PFSK-1 (cell line): Measurements from ENCODE around the gene BRI3. TPM values are rescaled to one million over a fixed set of nuclear protein-coding genes. Genes with fewer than 3 reads are reported as not detected.

ENCODE experiments used
- FOXP2 ChIP-seq: optimal IDR thresholded peaks from 2 replicates; pipeline ENCODE3; 2011; ENCODE audit warnings: borderline replicate concordance, control low read depth, inconsistent platforms; ENCODE audit not compliant: insufficient read depth; ENCODE audit errors: extremely low read length, extremely low read depth
- POLR2AphosphoS5 ChIP-seq: IDR thresholded peaks from 2 replicates; pipeline ENCODE4 v1.6.1; 2012; ENCODE audit warnings: low read depth, mild to moderate bottlenecking, control low read depth, low read length, moderate library complexity
- SIN3A ChIP-seq: IDR thresholded peaks from 2 replicates; pipeline ENCODE4 v1.6.1; 2012; ENCODE audit warnings: mild to moderate bottlenecking, low read length, moderate library complexity, borderline replicate concordance; ENCODE audit not compliant: insufficient read depth
- TAF1 ChIP-seq: IDR thresholded peaks from 2 replicates; pipeline ENCODE4 v1.6.1; 2012; ENCODE audit warnings: low read length, control low read depth, borderline replicate concordance; ENCODE audit not compliant: insufficient read depth
- polyA plus RNA-seq: library from polyadenylated mRNA; unstranded; fragments of >200 nt; gene quantifications from one replicate; pipeline ENCODE4 v1.2.1, GENCODE V29; 2012; ENCODE audit warnings: low read depth, missing spikeins; ENCODE audit not compliant: insufficient read length
- TF ChIP-seq, protein P1 (sequence below), 2 experiments: IDR thresholded peaks; 2 replicates each; pipeline versions ENCODE4 v1.6.1 to v1.8.0; 2011 to 2012; ENCODE audit warnings: low read depth in 2 of 2, low read length in 2 of 2, control low read depth in 1 of 2, inconsistent platforms in 1 of 2, mild to moderate bottlenecking in 1 of 2, moderate library complexity in 1 of 2; ENCODE audit not compliant: insufficient read depth in 1 of 2

The BRI3 gene
- 441 TPM for polyA plus RNA-seq

DNA sequence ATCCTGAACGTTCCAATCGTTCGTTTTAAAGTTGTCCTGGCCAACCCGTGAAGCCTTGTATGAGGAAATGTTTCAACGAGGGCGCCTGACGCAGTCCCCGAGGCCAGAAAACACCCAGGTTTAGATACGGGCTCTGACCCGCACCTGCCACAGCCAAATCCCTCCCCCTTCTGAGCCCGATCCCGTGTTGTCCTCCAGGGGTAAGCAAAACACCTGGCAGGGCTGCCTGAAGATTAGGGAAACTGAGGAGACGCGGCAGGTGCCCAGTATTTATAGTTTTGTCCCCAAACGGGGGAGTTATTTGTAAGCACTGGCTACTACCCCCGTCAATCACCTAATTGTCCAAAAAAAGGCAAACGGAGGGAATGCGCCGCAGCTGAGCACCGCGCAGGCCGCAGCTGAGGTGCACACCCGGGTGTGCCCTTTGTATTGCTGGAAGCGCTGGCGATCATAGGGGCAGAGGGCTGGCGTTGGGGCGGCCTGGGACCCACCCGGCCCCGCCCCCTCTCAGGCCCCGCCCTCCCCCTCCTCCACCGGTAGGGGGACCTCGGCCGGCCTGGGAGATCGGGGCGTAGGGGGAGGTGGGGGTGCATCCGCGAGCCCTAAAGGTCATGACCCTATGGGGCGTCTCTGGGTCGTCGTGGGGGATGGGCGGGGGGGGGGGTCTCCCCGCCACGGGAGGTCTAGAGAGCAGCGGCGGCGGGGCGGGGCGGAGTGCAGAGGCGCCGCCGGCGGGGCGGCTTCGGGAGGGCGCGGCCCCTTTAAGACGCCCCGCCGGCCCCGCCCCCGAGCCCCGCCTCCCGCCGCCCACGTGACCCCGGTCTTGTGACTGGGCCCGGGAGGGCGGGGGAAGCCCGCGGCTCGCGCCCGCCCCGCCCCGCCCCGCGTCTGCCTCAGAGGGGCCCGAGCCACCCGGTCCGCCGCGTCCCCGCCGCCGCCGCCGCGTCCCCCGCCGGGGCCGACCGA is at the start of gene BRI3:
Gene BRI3 (plus strand): TSS at position 896 of the 966 bp plus-strand sequence. CDS start 110 bp downstream, outside the sequence.
- TF ChIP-seq POLR2AphosphoS5 (peak; percentile 50; the same call in 1 of the 2 replicates), FOXP2 (no peak), SIN3A (no peak), TAF1 (no peak)
- TF ChIP-seq, protein P1, sequence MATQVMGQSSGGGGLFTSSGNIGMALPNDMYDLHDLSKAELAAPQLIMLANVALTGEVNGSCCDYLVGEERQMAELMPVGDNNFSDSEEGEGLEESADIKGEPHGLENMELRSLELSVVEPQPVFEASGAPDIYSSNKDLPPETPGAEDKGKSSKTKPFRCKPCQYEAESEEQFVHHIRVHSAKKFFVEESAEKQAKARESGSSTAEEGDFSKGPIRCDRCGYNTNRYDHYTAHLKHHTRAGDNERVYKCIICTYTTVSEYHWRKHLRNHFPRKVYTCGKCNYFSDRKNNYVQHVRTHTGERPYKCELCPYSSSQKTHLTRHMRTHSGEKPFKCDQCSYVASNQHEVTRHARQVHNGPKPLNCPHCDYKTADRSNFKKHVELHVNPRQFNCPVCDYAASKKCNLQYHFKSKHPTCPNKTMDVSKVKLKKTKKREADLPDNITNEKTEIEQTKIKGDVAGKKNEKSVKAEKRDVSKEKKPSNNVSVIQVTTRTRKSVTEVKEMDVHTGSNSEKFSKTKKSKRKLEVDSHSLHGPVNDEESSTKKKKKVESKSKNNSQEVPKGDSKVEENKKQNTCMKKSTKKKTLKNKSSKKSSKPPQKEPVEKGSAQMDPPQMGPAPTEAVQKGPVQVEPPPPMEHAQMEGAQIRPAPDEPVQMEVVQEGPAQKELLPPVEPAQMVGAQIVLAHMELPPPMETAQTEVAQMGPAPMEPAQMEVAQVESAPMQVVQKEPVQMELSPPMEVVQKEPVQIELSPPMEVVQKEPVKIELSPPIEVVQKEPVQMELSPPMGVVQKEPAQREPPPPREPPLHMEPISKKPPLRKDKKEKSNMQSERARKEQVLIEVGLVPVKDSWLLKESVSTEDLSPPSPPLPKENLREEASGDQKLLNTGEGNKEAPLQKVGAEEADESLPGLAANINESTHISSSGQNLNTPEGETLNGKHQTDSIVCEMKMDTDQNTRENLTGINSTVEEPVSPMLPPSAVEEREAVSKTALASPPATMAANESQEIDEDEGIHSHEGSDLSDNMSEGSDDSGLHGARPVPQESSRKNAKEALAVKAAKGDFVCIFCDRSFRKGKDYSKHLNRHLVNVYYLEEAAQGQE (IDR thresholded peaks at IDR 0.05; ENCODE audit: insufficient read depth in 1 of 2, low read depth in 2 of 2, low read length in 2 of 2) = no peak

- TF ChIP-seq SIN3A (no peak), TAF1 (no peak), FOXP2 (no peak), POLR2AphosphoS5 (no peak)
- TF ChIP-seq, protein P1 (IDR thresholded peaks at IDR 0.05; ENCODE audit: insufficient read depth in 1 of 2, low read depth in 2 of 2, low read length in 2 of 2) = no peak
Measured at GRCh38 chr7:98232263-98232585, 49.3 kb upstream of the BRI3 start.

DNA sequence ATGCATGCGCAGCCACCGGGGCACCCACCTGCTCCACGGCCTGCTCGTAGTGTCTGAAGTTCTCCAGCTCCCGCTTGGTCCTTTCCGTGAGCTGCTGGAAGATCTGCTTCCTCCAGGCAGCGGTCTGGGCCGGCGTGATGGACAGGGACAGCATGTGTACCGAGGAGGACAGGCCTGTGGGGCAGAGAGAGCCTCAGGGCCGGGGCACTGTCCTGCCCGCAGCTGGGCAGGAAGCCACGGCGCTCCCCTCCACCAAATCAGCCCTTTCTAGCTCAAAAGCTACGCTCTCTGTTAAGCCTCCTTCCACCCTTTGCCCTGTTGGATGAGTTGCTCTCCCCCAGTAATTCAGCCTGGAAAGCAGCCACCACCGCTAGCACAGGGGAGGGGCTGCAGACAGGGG is 48.7 kb upstream of the BRI3 start:
- TF ChIP-seq SIN3A (no peak), POLR2AphosphoS5 (no peak), FOXP2 (no peak), TAF1 (no peak)
- TF ChIP-seq, protein P1 (IDR thresholded peaks at IDR 0.05; ENCODE audit: insufficient read depth in 1 of 2, low read depth in 2 of 2, low read length in 2 of 2) = no peak

DNA sequence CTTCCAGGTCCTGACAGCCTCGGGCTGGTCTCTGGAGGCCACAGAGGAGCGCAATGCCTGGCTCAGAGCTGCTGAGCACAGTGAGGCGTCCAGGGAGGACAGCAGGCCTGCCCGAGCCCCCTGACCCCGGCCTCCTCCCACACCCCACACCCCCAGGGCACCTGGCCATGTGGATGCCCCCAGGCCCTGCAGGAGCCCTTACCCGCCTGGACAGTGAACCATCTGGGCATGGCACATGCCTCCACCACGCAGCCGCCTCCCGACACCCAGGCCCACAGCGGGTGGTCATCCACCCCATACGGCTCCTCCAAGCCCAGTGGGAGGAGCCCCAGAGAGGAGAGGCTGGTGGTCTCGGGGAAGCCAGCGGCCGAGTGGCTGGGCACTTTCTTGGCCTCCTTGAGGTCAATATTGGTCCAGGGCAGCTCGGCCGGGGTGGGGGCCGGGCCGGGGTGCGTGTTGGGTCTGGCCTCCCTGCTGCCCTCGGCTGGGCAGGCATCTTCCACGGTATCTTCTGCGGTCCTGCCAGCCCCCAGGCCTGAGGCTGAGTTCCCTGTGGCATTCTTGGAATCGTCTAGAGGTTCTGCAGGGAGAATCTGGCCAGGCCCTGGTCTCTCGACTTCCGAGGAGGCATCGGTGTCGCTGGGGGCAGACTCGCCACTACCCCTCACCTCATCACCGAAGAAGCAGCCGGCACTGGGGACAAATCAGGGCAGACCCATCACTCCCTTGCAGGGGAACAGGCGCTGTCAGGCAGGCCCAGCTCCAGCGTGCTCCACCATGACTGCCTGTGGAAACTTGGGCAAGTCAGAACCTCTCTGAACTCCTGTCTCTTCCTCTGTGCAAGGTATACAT is 48.0 kb upstream of the BRI3 start:
- TF ChIP-seq TAF1 = no peak
- no peak for TF ChIP-seq POLR2AphosphoS5
- TF ChIP-seq SIN3A = no peak
- TF ChIP-seq FOXP2 = no peak
- TF ChIP-seq, protein P1 (IDR thresholded peaks at IDR 0.05; ENCODE audit: insufficient read depth in 1 of 2, low read depth in 2 of 2, low read length in 2 of 2) = no peak
